Lower leg skin (tissue), 3 donors: ENCODE data around the gene PDE9A.

ENCODE experiments used
- CTCF ChIP-seq, 3 donors: fragments of 450-650 bp; IDR thresholded peaks; one replicate each; pipeline ENCODE4 v1.5.1; 2016; ENCODE audit warnings: antibody characterized with exemption in 3 of 3, mild to moderate bottlenecking in 3 of 3, moderate library complexity in 2 of 3
- POLR2A ChIP-seq, 2 donors: fragments of 450-650 bp; IDR thresholded peaks; one replicate each; pipeline ENCODE4 v1.6.1; 2016 to 2017; ENCODE audit warnings: antibody characterized with exemption in 2 of 2, mild to moderate bottlenecking in 1 of 2, moderate library complexity in 1 of 2

- no peak for TF ChIP-seq CTCF (IDR thresholded peaks at IDR 0.05)
- no peak for TF ChIP-seq POLR2A (IDR thresholded peaks at IDR 0.05)
Observed at GRCh38 chr21:42660118-42660470, 6.7 kb downstream of the PDE9A start.
